IMR-90 (cell line): ENCODE measurements around the gene DGKB.

ENCODE experiments used
- BHLHE40 ChIP-seq: fragments of 150-350 bp; IDR thresholded peaks from 2 replicates; pipeline ENCODE4 v1.6.1; 2016; ENCODE audit warnings: mild to moderate bottlenecking, low read depth, low read length
- CEBPB ChIP-seq: IDR thresholded peaks from 2 replicates; pipeline ENCODE4 v1.6.1; 2012; ENCODE audit warnings: low read depth, low read length, improper control_type of control experiment
- MAZ ChIP-seq: IDR thresholded peaks from 2 replicates; pipeline ENCODE4 v1.6.1; 2012; ENCODE audit warnings: low read depth, mild to moderate bottlenecking, low read length, improper control_type of control experiment, moderate library complexity, borderline replicate concordance
- MXI1 ChIP-seq: IDR thresholded peaks from 2 replicates; pipeline ENCODE4 v1.6.1; 2012; ENCODE audit warnings: low read depth, mild to moderate bottlenecking, low read length, moderate library complexity, borderline replicate concordance
- POLR2A ChIP-seq: IDR thresholded peaks from 2 replicates; pipeline ENCODE4 v1.6.1; 2012; ENCODE audit warnings: mild to moderate bottlenecking, low read depth, low read length
- RAD21 ChIP-seq: IDR thresholded peaks from 2 replicates; pipeline ENCODE4 v1.6.1; 2012; ENCODE audit warnings: low read length, improper control_type of control experiment
- RFX5 ChIP-seq: IDR thresholded peaks from 2 replicates; pipeline ENCODE4 v1.8.0; 2012; ENCODE audit warnings: low read depth, mild to moderate bottlenecking, low read length, moderate library complexity
- SMC3 ChIP-seq: fragments of 150-350 bp; IDR thresholded peaks from 2 replicates; pipeline ENCODE4 v1.6.1; 2016; ENCODE audit warnings: low read depth, mild to moderate bottlenecking, antibody characterized with exemption, low read length, moderate library complexity
- TF ChIP-seq, protein P1 (sequence below): conservative IDR thresholded peaks from 2 replicates; pipeline ENCODE4 v1.5.1; 2012; ENCODE audit warnings: mild to moderate bottlenecking, low read depth, low read length, improper control_type of control experiment
- TF ChIP-seq, protein P2 (sequence below): fragments of 150-350 bp; IDR thresholded peaks from 2 replicates; pipeline ENCODE4 v1.6.1; 2017; ENCODE audit warnings: mild to moderate bottlenecking, antibody characterized with exemption, low read length, low read depth

GRCh38 chr7:14622559-14622958, 280.0 kb downstream of the DGKB start:
- TF ChIP-seq, protein P1, sequence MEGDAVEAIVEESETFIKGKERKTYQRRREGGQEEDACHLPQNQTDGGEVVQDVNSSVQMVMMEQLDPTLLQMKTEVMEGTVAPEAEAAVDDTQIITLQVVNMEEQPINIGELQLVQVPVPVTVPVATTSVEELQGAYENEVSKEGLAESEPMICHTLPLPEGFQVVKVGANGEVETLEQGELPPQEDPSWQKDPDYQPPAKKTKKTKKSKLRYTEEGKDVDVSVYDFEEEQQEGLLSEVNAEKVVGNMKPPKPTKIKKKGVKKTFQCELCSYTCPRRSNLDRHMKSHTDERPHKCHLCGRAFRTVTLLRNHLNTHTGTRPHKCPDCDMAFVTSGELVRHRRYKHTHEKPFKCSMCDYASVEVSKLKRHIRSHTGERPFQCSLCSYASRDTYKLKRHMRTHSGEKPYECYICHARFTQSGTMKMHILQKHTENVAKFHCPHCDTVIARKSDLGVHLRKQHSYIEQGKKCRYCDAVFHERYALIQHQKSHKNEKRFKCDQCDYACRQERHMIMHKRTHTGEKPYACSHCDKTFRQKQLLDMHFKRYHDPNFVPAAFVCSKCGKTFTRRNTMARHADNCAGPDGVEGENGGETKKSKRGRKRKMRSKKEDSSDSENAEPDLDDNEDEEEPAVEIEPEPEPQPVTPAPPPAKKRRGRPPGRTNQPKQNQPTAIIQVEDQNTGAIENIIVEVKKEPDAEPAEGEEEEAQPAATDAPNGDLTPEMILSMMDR, result no peak
- TF ChIP-seq POLR2A (no peak), SMC3 (no peak), RAD21 (no peak), MXI1 (no peak), BHLHE40 (no peak), CEBPB (no peak), MAZ (no peak), RFX5 (no peak)
- TF ChIP-seq, protein P2, sequence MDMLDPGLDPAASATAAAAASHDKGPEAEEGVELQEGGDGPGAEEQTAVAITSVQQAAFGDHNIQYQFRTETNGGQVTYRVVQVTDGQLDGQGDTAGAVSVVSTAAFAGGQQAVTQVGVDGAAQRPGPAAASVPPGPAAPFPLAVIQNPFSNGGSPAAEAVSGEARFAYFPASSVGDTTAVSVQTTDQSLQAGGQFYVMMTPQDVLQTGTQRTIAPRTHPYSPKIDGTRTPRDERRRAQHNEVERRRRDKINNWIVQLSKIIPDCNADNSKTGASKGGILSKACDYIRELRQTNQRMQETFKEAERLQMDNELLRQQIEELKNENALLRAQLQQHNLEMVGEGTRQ, result no peak
